HL-60 (cell line): ENCODE measurements around the gene PDE11A.

Experiments used
- DNase-seq, 2 experiments: peaks; one replicate each; pipeline ENCODE4 v3.0.0-alpha.2; 2010 to 2020; ENCODE audit warnings: low read depth in 1 of 2, low spot score in 1 of 2
- H3K27ac ChIP-seq: fragments of 250-450 bp; sonication (Bioruptor Pico); replicated peaks from 2 replicates; pipeline ENCODE4 v1.5.1; 2020; ENCODE audit warnings: mild to moderate bottlenecking, moderate library complexity
- H3K27me3 ChIP-seq: fragments of 250-450 bp; sonication (Bioruptor Pico); 2 replicates; pipeline ENCODE4 v1.5.1; 2021; ENCODE audit warnings: mild to moderate bottlenecking, moderate library complexity; ENCODE audit not compliant: insufficient read depth, poor library complexity, severe bottlenecking
- H3K4me3 ChIP-seq: replicated peaks from 2 replicates; pipeline ENCODE4 v1.5.1; 2011; ENCODE audit warnings: mild to moderate bottlenecking, control low read depth, low read length; ENCODE audit not compliant: insufficient read depth
- GABPA ChIP-seq: IDR thresholded peaks from 2 replicates; pipeline ENCODE4 v1.6.1; 2012; ENCODE audit warnings: low read depth
- POLR2AphosphoS5 ChIP-seq: IDR thresholded peaks from 2 replicates; pipeline ENCODE4 v1.6.1; 2012; ENCODE audit warnings: low read depth
- SPI1 ChIP-seq: IDR thresholded peaks from 2 replicates; pipeline ENCODE4 v1.6.1; 2012; ENCODE audit warnings: low read depth, mild to moderate bottlenecking, borderline replicate concordance
- TF ChIP-seq, protein P1 (sequence below): IDR thresholded peaks from one replicate; pipeline ENCODE4 v1.5.1; 2011; ENCODE audit warnings: low read length, control low read depth, inconsistent platforms; ENCODE audit not compliant: insufficient read depth
- TF ChIP-seq, protein P2 (sequence below): IDR thresholded peaks from 2 replicates; pipeline ENCODE4 v1.6.1; 2012; ENCODE audit warnings: low read depth; ENCODE audit not compliant: insufficient replicate concordance

The PDE11A gene

DNA sequence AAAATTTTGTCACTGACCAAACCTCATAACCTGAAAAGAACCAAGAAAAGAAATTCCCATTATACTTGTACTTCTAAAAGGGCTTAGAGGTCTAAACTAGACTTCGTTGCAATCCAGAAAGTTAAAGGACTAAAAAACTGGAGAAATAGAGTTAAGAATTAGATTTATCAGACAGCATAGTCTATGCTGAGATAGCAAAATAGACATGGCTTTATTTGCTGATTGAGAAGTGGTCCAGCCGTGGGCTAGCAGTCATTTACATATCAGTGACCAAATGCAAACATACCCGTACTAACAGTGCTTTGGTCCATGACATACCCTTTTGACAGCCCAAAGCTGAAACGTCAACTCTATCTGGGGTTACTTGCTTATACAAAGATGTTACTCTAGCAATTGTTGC is 456.5 kb downstream of the PDE11A start:
- no peaks in the 10 kb centered on the region for H3K27me3 ChIP-seq
- TF ChIP-seq GABPA (no peak), SPI1 (no peak), POLR2AphosphoS5 (no peak)
- TF ChIP-seq, protein P1, sequence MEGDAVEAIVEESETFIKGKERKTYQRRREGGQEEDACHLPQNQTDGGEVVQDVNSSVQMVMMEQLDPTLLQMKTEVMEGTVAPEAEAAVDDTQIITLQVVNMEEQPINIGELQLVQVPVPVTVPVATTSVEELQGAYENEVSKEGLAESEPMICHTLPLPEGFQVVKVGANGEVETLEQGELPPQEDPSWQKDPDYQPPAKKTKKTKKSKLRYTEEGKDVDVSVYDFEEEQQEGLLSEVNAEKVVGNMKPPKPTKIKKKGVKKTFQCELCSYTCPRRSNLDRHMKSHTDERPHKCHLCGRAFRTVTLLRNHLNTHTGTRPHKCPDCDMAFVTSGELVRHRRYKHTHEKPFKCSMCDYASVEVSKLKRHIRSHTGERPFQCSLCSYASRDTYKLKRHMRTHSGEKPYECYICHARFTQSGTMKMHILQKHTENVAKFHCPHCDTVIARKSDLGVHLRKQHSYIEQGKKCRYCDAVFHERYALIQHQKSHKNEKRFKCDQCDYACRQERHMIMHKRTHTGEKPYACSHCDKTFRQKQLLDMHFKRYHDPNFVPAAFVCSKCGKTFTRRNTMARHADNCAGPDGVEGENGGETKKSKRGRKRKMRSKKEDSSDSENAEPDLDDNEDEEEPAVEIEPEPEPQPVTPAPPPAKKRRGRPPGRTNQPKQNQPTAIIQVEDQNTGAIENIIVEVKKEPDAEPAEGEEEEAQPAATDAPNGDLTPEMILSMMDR, result no peak
- TF ChIP-seq, protein P2, sequence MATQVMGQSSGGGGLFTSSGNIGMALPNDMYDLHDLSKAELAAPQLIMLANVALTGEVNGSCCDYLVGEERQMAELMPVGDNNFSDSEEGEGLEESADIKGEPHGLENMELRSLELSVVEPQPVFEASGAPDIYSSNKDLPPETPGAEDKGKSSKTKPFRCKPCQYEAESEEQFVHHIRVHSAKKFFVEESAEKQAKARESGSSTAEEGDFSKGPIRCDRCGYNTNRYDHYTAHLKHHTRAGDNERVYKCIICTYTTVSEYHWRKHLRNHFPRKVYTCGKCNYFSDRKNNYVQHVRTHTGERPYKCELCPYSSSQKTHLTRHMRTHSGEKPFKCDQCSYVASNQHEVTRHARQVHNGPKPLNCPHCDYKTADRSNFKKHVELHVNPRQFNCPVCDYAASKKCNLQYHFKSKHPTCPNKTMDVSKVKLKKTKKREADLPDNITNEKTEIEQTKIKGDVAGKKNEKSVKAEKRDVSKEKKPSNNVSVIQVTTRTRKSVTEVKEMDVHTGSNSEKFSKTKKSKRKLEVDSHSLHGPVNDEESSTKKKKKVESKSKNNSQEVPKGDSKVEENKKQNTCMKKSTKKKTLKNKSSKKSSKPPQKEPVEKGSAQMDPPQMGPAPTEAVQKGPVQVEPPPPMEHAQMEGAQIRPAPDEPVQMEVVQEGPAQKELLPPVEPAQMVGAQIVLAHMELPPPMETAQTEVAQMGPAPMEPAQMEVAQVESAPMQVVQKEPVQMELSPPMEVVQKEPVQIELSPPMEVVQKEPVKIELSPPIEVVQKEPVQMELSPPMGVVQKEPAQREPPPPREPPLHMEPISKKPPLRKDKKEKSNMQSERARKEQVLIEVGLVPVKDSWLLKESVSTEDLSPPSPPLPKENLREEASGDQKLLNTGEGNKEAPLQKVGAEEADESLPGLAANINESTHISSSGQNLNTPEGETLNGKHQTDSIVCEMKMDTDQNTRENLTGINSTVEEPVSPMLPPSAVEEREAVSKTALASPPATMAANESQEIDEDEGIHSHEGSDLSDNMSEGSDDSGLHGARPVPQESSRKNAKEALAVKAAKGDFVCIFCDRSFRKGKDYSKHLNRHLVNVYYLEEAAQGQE, result no peak
- no peak overlapping the region for H3K4me3 ChIP-seq
- DNase-seq, result no peak
- H3K27ac ChIP-seq, result no peak overlapping the region

DNA sequence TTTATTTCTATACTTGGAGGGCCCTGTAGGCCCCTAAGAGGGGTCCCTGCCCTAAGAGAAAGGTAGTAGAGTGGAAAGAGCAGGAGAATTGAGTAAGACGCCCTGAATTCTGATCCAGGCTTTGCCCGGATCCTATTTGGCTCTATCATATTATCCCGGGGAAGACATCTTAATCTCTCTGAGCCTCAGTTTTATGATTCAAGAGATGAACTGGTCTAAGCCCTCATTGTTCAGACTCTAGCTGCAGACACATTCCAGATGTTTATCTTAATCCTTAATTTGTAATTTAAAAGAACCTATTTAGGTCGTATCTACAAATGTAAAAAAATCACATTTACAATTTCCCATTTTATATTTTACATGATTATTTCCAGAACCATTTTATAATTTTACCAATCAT is 459.9 kb downstream of the PDE11A start:
- Histone ChIP-seq H3K27ac (no peak overlapping the region), H3K4me3 (no peak overlapping the region)
- no peak for DNase-seq

DNA sequence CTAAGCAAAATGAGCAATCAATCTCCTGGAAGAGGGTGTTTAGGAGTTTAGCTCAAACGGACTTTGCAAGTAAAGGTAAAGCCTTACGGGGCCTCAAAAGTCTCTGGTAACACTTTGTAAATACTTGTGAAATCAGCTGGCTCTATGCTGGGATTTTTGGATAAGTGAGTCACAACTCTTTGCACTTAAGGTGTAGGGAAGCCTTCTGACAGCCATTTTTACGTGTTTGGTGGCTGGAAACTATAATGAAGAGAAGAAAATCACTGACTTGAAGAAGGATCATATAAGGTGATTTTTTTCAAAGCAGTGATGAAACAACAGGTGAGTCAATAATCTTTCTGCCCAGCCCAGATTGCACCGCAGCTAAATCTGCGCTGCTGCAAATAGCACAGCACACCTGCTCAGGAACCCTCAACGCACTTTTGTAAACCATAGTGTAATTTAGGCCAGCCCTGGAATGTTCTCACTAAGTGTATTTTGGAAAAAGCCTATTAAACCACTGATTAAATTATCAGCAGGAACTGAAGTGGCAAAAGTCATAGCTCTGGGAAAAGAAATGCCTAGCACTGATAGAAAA is 461.2 kb downstream of the PDE11A start:
- Histone ChIP-seq H3K4me3 (no peak overlapping the region), H3K27ac (no peak overlapping the region)
- no peak for DNase-seq

More for the DNA sequence above, 459.9 kb downstream of the PDE11A start:
- H3K27me3 ChIP-seq, result no peaks in the 10 kb centered on the region
- TF ChIP-seq, protein P2, result no peak
- TF ChIP-seq POLR2AphosphoS5, result no peak
- TF ChIP-seq, protein P1, result no peak

More for the DNA sequence above, 461.2 kb downstream of the PDE11A start:
- TF ChIP-seq SPI1 (no peak), GABPA (no peak), POLR2AphosphoS5 (no peak)
- TF ChIP-seq, protein P1, result no peak
- TF ChIP-seq, protein P2, result no peak
- no peaks in the 10 kb centered on the region for H3K27me3 ChIP-seq
